Ectodermal cell (in vitro differentiated cells): ENCODE measurements around the gene NCEH1.

Experiments used
- H3K27ac ChIP-seq: 2 replicates; pipeline ENCODE4 v1.7.0; 2013; ENCODE audit warnings: mild to moderate bottlenecking, low read depth, low read length; ENCODE audit not compliant: insufficient read depth, poor library complexity, severe bottlenecking
- H3K27me3 ChIP-seq: 2 replicates; pipeline ENCODE4 v1.7.0; 2013; ENCODE audit warnings: mild to moderate bottlenecking, low read length; ENCODE audit not compliant: insufficient read depth, control insufficient read depth, poor library complexity, severe bottlenecking
- H3K36me3 ChIP-seq: one replicate; pipeline ENCODE4 v1.7.0; 2013; ENCODE audit warnings: low read length; ENCODE audit not compliant: control insufficient read depth, insufficient read depth
- H3K4me1 ChIP-seq: one replicate; pipeline ENCODE4 v1.7.0; 2013; ENCODE audit warnings: low read length; ENCODE audit not compliant: control insufficient read depth, insufficient read depth
- H3K4me3 ChIP-seq: 2 replicates; pipeline ENCODE4 v1.7.0; 2013; ENCODE audit warnings: low read depth, low read length, control low read depth; ENCODE audit not compliant: insufficient read depth
- H3K9me3 ChIP-seq: 2 replicates; pipeline ENCODE4 v1.7.0; 2013; ENCODE audit warnings: mild to moderate bottlenecking, low read length, moderate library complexity; ENCODE audit not compliant: control insufficient read depth
- WGBS, 2 experiments: methylation state at CpG; one replicate each; pipeline ENCODE4 v1.1.7; 2013; ENCODE audit warnings: missing lambda C conversion rate in 2 of 2; 5-methylcytosine and 5-hydroxymethylcytosine counted together

The NCEH1 gene

DNA sequence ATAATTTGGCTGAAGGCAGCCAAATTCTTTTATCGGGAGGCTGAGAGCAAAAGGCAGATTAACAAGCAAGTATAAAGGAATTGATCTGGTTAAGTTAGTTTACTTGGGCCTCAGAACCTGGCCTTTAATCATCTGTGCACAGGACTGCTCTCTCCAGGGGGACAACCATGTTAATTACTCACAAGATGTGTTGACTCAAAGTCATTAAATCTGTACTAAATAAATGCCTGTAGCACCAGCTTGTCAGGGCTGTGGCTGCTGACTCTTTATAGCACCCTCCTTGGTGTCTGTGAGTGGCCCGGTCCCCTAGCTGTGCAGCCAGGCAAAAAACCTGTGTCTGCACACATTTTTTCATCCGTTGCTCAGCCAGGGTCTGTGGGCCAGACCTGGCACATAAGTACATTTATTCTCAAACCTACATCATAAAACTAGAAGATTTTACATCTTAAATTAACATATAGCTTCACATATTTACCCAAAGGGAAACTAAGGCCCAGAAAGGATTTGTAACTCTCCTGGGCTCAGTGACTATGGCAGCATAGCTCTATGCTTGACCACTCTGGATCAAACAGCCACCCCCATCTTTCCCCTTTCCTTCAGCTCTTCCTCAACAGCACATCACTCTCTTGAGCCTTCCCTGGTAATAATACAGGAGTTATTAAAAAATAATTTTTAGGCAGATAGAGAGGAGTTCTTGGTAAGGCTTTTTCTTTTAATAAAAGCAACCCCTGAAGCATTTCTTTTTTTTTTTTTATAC is 51.4 kb downstream of the NCEH1 start:
- no peaks in the 10 kb centered on the region for H3K27me3 ChIP-seq
- H3K9me3 ChIP-seq = no peaks in the 10 kb centered on the region
- no peak overlapping the region for H3K27ac ChIP-seq
- 91 to 92% methylated on average over 3 of the region's 3 CpGs for WGBS, 2 experiments
- H3K4me1 ChIP-seq = no peaks in the 10 kb centered on the region
- H3K4me3 ChIP-seq = no peak overlapping the region
- H3K36me3 ChIP-seq = no peaks in the 10 kb centered on the region

GRCh38 chr3:172658344-172659245 is 52.3 kb downstream of the NCEH1 start:
- 68 to 79% methylated on average over 5 to 6 of the region's 6 CpGs for WGBS, 2 experiments

DNA sequence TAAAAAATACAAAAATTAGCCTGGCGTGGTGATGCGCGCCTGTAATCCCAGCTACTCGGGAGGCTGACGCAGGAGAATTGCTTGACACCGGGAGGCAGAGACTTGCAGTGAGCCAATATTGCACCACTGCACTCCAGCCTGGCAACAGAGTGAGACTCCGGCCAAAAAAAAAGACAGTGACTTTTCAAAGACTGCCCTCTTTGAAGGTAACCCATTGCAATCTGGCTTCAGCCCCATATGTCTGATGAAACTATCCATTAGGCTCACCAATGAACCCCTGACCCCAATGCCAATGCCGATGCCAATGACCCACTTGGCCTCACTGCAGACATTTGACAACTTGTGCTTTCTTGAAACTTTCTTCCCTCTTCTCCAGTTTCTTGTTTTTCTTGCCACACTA is 54.3 kb downstream of the NCEH1 start:
- no peaks in the 10 kb centered on the region for H3K36me3 ChIP-seq
- WGBS, 2 experiments = 94 to 95% methylated on average over 8 of the region's 8 CpGs
- no peak overlapping the region for H3K27ac ChIP-seq
- H3K27me3 ChIP-seq = no peaks in the 10 kb centered on the region
- H3K4me1 ChIP-seq = peaks cover 5% of the 10 kb centered on the region
- H3K4me3 ChIP-seq = no peak overlapping the region
- no peaks in the 10 kb centered on the region for H3K9me3 ChIP-seq

More at GRCh38 chr3:172658344-172659245, 52.3 kb downstream of the NCEH1 start:
- Histone ChIP-seq H3K27ac (no peak overlapping the region), H3K4me1 (no peaks in the 10 kb centered on the region), H3K27me3 (no peaks in the 10 kb centered on the region), H3K36me3 (no peaks in the 10 kb centered on the region), H3K4me3 (no peak overlapping the region), H3K9me3 (no peaks in the 10 kb centered on the region)

GRCh38 chr3:172655388-172655787 is 55.5 kb downstream of the NCEH1 start:
- H3K27me3 ChIP-seq = no peaks in the 10 kb centered on the region
- WGBS, 2 experiments = 95 to 96% methylated on average over 5 of the region's 5 CpGs
- H3K4me1 ChIP-seq = peaks cover 5% of the 10 kb centered on the region
- no peaks in the 10 kb centered on the region for H3K9me3 ChIP-seq
- H3K36me3 ChIP-seq = no peaks in the 10 kb centered on the region
- H3K27ac ChIP-seq = no peak overlapping the region
- no peak overlapping the region for H3K4me3 ChIP-seq

DNA sequence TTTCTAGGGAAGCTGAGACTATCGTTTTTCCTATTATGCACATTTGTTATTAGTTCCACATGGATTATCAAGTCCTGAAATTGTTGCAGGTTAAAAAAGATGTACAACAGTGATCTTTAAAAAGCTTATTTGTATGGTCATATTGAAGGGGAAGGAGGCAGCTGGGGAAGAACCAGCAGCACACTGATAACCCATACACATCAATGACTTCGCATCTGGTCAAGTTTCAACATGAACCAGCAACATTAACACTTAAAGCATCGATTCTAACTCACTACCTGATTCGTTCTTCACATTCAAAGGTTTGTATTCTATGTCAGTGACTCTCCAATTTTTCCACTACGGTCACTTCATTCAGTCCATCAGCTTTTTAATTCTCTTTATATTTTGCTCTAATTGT is 56.4 kb downstream of the NCEH1 start:
- WGBS, 2 experiments = 87 to 92% methylated on average over 4 to 5 of the region's 5 CpGs

GRCh38 chr3:172653004-172653572 is 57.8 kb downstream of the NCEH1 start:
- no peak overlapping the region for H3K27ac ChIP-seq
- no peaks in the 10 kb centered on the region for H3K9me3 ChIP-seq
- H3K27me3 ChIP-seq = no peaks in the 10 kb centered on the region
- no peaks in the 10 kb centered on the region for H3K36me3 ChIP-seq
- peaks cover 5% of the 10 kb centered on the region for H3K4me1 ChIP-seq
- no peak overlapping the region for H3K4me3 ChIP-seq
- WGBS, 2 experiments = 82 to 87% methylated on average over 2 of the region's 2 CpGs

More for the DNA sequence above, 56.4 kb downstream of the NCEH1 start:
- no peaks in the 10 kb centered on the region for H3K27me3 ChIP-seq
- no peaks in the 10 kb centered on the region for H3K36me3 ChIP-seq
- H3K4me3 ChIP-seq = no peak overlapping the region
- peaks cover 5% of the 10 kb centered on the region for H3K4me1 ChIP-seq
- no peaks in the 10 kb centered on the region for H3K9me3 ChIP-seq
- no peak overlapping the region for H3K27ac ChIP-seq

GRCh38 chr3:172651936-172652625 is 58.8 kb downstream of the NCEH1 start:
- no peaks in the 10 kb centered on the region for H3K36me3 ChIP-seq
- H3K27ac ChIP-seq = no peak overlapping the region
- H3K4me1 ChIP-seq = peaks cover 5% of the 10 kb centered on the region
- 73 to 100% methylated on average over 1 of the region's 1 CpG for WGBS, 2 experiments
- no peaks in the 10 kb centered on the region for H3K27me3 ChIP-seq
- no peaks in the 10 kb centered on the region for H3K9me3 ChIP-seq
- H3K4me3 ChIP-seq = no peak overlapping the region

DNA sequence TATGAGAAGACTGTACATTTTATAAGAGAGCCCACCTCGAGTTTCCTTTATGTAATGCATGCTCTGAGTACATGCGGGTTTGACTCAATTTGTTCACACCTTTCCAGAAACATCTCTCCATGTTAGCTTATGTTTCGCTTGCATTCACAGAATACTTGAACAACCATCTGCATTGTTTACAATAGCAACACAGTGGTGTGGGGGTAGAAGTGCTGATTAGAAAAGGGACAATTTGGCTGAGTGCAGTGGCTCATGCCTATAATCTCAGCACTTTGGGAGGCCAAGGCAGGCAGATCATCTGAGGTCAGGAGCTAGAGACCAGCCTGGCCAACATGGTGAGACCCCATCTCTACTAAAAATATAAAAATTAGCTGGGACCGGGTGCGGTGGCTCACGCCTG is 60.9 kb downstream of the NCEH1 start:
- Histone ChIP-seq H3K27me3 (no peaks in the 10 kb centered on the region), H3K36me3 (no peaks in the 10 kb centered on the region), H3K27ac (no peak overlapping the region), H3K4me3 (no peak overlapping the region), H3K4me1 (peaks cover 5% of the 10 kb centered on the region), H3K9me3 (no peaks in the 10 kb centered on the region)
- 96 to 97% methylated on average over 6 of the region's 6 CpGs for WGBS, 2 experiments

DNA sequence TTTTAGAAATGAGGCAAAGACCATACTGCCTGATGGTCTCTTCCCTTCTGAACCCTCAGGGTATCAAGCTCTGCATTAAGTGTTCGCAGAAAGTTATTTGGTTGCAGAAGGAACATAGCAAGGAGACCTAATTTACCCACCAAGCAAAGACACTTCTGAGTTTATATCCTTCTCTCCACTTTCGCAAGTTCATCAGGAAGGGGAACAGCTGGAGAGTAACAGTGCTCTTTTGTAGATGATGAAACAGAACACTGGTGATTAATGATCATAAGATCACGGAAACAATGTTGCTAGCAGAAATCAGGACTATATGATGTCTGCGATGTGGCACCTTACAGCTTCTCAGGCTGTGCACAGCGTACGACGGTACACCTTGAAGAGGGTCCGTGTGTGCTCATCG is 62.1 kb downstream of the NCEH1 start:
- 97% methylated on average over 8 to 9 of the region's 9 CpGs for WGBS, 2 experiments
- no peak overlapping the region for H3K4me3 ChIP-seq
- H3K36me3 ChIP-seq = no peaks in the 10 kb centered on the region
- H3K4me1 ChIP-seq = peaks cover 5% of the 10 kb centered on the region
- no peaks in the 10 kb centered on the region for H3K27me3 ChIP-seq
- no peaks in the 10 kb centered on the region for H3K9me3 ChIP-seq
- H3K27ac ChIP-seq = no peak overlapping the region
